Measurements from ENCODE around the gene C1QTNF2.

- TF ChIP-seq TAF1 (IDR thresholded peaks at IDR 0.05; ENCODE audit: low read depth, low read length) (no peak), POLR2A (IDR thresholded peaks at IDR 0.05; ENCODE audit: low read depth, low read length) (no peak), SPI1 (IDR thresholded peaks at IDR 0.05; ENCODE audit: low read depth, low read length) (no peak), POLR2AphosphoS5 (IDR thresholded peaks at IDR 0.05; ENCODE audit: low read depth, low read length) (no peak)
These were observed 4.2 kb downstream of the C1QTNF2 start for GRCh38 chr5:160366230-160366629.

All from GM12891 (cell line).